T47D (cell line): Measurements from ENCODE around the gene BRIP1.
"Not testable (repeated sequence)": the region's sequence is repeated elsewhere in the genome, so short reads cannot be mapped to it uniquely, and the experiment has no call there.

Experiments
- DNase-seq, 2 experiments: peaks; one replicate each; pipeline versions ENCODE4 v3.0.0 to v3.0.0-alpha.2; 2011 to 2012; ENCODE audit warnings: low read depth in 1 of 2, low spot score in 1 of 2
- JUND ChIP-seq: IDR thresholded peaks from 2 replicates; pipeline ENCODE4 v1.6.1; 2012; ENCODE audit warnings: low read depth
- in situ Hi-C: cut with HindIII; loops from 2 replicates; pipeline ENCODE4 v1.10.0; 2016; ENCODE audit warnings: low sequenced_read_pairs, low pct_unique_long_range_greater_than_20kb

The BRIP1 gene

GRCh38 chr17:61672140-61672539, 191.2 kb downstream of the BRIP1 start:
- TF ChIP-seq JUND, result no peak
- DNase-seq, result no peak
- in situ Hi-C loops, result no loop called here

- TF ChIP-seq JUND, result no peak
- in situ Hi-C loops, result no loop called here
- DNase-seq, result no peak
These were observed 192.6 kb downstream of the BRIP1 start for GRCh38 chr17:61670691-61671090.

GRCh38 chr17:61669522-61669921, 193.8 kb downstream of the BRIP1 start:
- in situ Hi-C loops, result no loop called here
- DNase-seq, result no peak
- TF ChIP-seq JUND, result no peak

- TF ChIP-seq JUND, result no peak
- in situ Hi-C loops, result no loop called here
- DNase-seq, result no peak
These were observed 194.8 kb downstream of the BRIP1 start for GRCh38 chr17:61668486-61668885.

GRCh38 chr17:61666406-61667088, 196.8 kb downstream of the BRIP1 start:
- in situ Hi-C loops, DNase-seq: not testable (repeated sequence)

- DNase-seq, result no peak
- no peak for TF ChIP-seq JUND
- in situ Hi-C loops, result no loop called here
These were observed 200.0 kb downstream of the BRIP1 start for GRCh38 chr17:61663310-61663709.

- DNase-seq, result no peak
- no peak for TF ChIP-seq JUND
- in situ Hi-C loops, result no loop called here
These were observed 200.6 kb downstream of the BRIP1 start for GRCh38 chr17:61662741-61663140.

GRCh38 chr17:61662186-61662585, 201.1 kb downstream of the BRIP1 start:
- in situ Hi-C loops, result no loop called here
- DNase-seq, result no peak
- no peak for TF ChIP-seq JUND

- in situ Hi-C loops, result no loop called here
- no peak for DNase-seq
- no peak for TF ChIP-seq JUND
These were observed 202.4 kb downstream of the BRIP1 start for GRCh38 chr17:61660746-61661485.

GRCh38 chr17:61659437-61659836, 203.9 kb downstream of the BRIP1 start:
- in situ Hi-C loops, result no loop called here
- no peak for TF ChIP-seq JUND
- no peak for DNase-seq

GRCh38 chr17:61658183-61658582, 205.1 kb downstream of the BRIP1 start:
- TF ChIP-seq JUND, result no peak
- no peak for DNase-seq
- in situ Hi-C loops, result no loop called here

- no peak for DNase-seq
- in situ Hi-C loops, result no loop called here
- TF ChIP-seq JUND, result no peak
These were observed 206.0 kb downstream of the BRIP1 start for GRCh38 chr17:61657338-61657737.

- no peak for TF ChIP-seq JUND
- in situ Hi-C loops, result no loop called here
- DNase-seq, result no peak
These were observed 206.6 kb downstream of the BRIP1 start for GRCh38 chr17:61656721-61657217.
